Activated T-cell treated with anti-CD3 and anti-CD28 coated beads, Interleukin-2, amount 50 U/mL, for 4 hours (primary cell): ENCODE measurements around the gene GPS1. TPM values are rescaled to one million over a fixed set of nuclear protein-coding genes. Genes with fewer than 3 reads are reported as not detected.
A peak's percentile ranks its signal among the peaks of the same experiment; 100 is the strongest.

Experiments used
- ATAC-seq, 2 donors: fragments of 200-7000 bp; cut with Tn5 transposase; one replicate each; pipeline ENCODE4 v1.10.0; 2021
- DNase-seq: peaks from one replicate; pipeline ENCODE4 v3.0.0-alpha.2; 2020
- H3K27me3 Mint-ChIP-seq: one replicate; pipeline ENCODE4 v1.8.0; 2021; ENCODE audit warnings: low read depth, mixed read lengths
- H3K36me3 Mint-ChIP-seq: one replicate; pipeline ENCODE4 v1.8.0; 2022; ENCODE audit warnings: mixed read lengths; ENCODE audit not compliant: insufficient read depth
- H3K4me1 Mint-ChIP-seq: one replicate; pipeline ENCODE4 v1.8.0; 2021; ENCODE audit warnings: low read depth, mixed read lengths
- H3K4me3 Mint-ChIP-seq: one replicate; pipeline ENCODE4 v1.8.0; 2021; ENCODE audit warnings: mild to moderate bottlenecking, moderate library complexity, mixed read lengths
- H3K9me3 Mint-ChIP-seq: one replicate; pipeline ENCODE4 v1.8.0; 2021; ENCODE audit warnings: mixed read lengths
- total RNA-seq, 3 donors: library from RNA; stranded (reverse); gene quantifications; one replicate each; pipeline ENCODE4 v1.2.1, GENCODE V29; 2021

The GPS1 gene
- 100 to 1,000 TPM; 172 to 183 (median 177) TPM for total RNA-seq

GRCh38 chr17:82051776-82052637, at the start of gene GPS1, which contains the start of gene RFNG:
TSS of gene GPS1 (plus strand) at chr17:82051898. CDS start at chr17:82051932, 34 bp downstream.
TSS of gene RFNG (minus strand) at chr17:82051811. CDS start at chr17:82051766, 45 bp downstream.
- H3K27me3 Mint-ChIP-seq: no peaks in the 10 kb centered on the region
- ATAC-seq (peak; percentile 91), DNase-seq (peak; percentile 81)
- H3K4me1 Mint-ChIP-seq: peaks cover 12% of the 10 kb centered on the region
- H3K9me3 Mint-ChIP-seq: no peaks in the 10 kb centered on the region
- H3K4me3 Mint-ChIP-seq: peak within 1 kb of the TSS; percentile 86
- peaks cover 6% of the 10 kb centered on the region for H3K36me3 Mint-ChIP-seq

GRCh38 chr17:82003411-82004381, 48.0 kb upstream of the GPS1 start:
- H3K9me3 Mint-ChIP-seq: no peaks in the 10 kb centered on the region
- no peak overlapping the region for H3K4me3 Mint-ChIP-seq
- peak; percentile 65 to 83 for ATAC-seq
- DNase-seq: no peak
- H3K36me3 Mint-ChIP-seq: no peaks in the 10 kb centered on the region
- H3K4me1 Mint-ChIP-seq: no peaks in the 10 kb centered on the region
- H3K27me3 Mint-ChIP-seq: no peaks in the 10 kb centered on the region

GRCh38 chr17:82004517-82005455, 46.9 kb upstream of the GPS1 start:
- ATAC-seq (no peak), DNase-seq (no peak)
- Mint-ChIP-seq H3K4me1 (no peaks in the 10 kb centered on the region), H3K36me3 (no peaks in the 10 kb centered on the region), H3K9me3 (no peaks in the 10 kb centered on the region), H3K27me3 (no peaks in the 10 kb centered on the region), H3K4me3 (no peak overlapping the region)

DNA sequence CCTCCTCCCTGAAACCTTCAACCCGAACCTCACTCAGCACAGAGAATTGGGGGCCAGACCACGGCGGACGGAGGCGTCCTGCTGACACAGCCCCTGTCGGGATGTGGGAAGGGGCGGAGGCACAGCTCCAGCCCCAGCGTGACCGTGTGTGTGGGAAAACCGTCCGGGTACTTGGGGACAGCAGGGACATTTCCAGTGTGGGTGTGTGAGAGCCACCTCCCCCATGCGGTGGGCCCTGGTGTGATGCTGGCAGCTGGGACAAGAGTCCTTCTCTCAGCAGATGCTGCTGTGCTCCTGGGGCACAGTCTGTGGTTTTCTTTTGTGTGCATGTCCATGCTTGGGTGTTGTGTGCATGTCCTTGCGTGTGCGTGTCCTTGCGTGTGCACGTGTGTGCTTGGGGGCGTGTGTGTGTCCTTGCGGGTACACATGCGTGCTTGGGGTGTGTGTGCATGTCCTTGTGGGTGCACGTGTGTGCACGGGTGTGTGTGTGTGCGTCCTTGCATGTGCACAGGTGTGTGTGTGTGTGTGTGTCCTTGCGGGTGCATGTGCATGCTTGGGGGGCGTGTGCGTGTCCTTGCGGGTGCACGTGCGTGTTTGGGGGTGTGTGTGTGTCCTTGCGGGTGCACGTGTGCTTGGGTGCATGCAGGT, 45.9 kb upstream of the GPS1 start:
- Mint-ChIP-seq H3K4me3 (no peak overlapping the region), H3K36me3 (no peaks in the 10 kb centered on the region), H3K4me1 (no peaks in the 10 kb centered on the region), H3K27me3 (no peaks in the 10 kb centered on the region), H3K9me3 (no peaks in the 10 kb centered on the region)
- DNase-seq (no peak), ATAC-seq (no peak)

- Mint-ChIP-seq H3K4me1 (no peaks in the 10 kb centered on the region), H3K9me3 (no peaks in the 10 kb centered on the region), H3K4me3 (no peak overlapping the region), H3K36me3 (no peaks in the 10 kb centered on the region), H3K27me3 (no peaks in the 10 kb centered on the region)
- ATAC-seq: no peak
- DNase-seq: no peak
These were observed 45.0 kb upstream of the GPS1 start for GRCh38 chr17:82006468-82007227.

GRCh38 chr17:82007228-82007494, 44.5 kb upstream of the GPS1 start:
- H3K27me3 Mint-ChIP-seq: no peaks in the 10 kb centered on the region
- H3K4me1 Mint-ChIP-seq: no peaks in the 10 kb centered on the region
- no peaks in the 10 kb centered on the region for H3K9me3 Mint-ChIP-seq
- DNase-seq (no peak), ATAC-seq (no peak)
- no peak overlapping the region for H3K4me3 Mint-ChIP-seq
- H3K36me3 Mint-ChIP-seq: no peaks in the 10 kb centered on the region

GRCh38 chr17:82007495-82008257, 44.0 kb upstream of the GPS1 start:
- no peak for DNase-seq
- Mint-ChIP-seq H3K4me3 (no peak overlapping the region), H3K9me3 (no peaks in the 10 kb centered on the region), H3K27me3 (no peaks in the 10 kb centered on the region), H3K36me3 (no peaks in the 10 kb centered on the region), H3K4me1 (no peaks in the 10 kb centered on the region)
- ATAC-seq: no peak

GRCh38 chr17:82008258-82008940, 43.3 kb upstream of the GPS1 start:
- Mint-ChIP-seq H3K9me3 (no peaks in the 10 kb centered on the region), H3K36me3 (no peaks in the 10 kb centered on the region), H3K27me3 (no peaks in the 10 kb centered on the region), H3K4me1 (no peaks in the 10 kb centered on the region), H3K4me3 (no peak overlapping the region)
- ATAC-seq (no peak), DNase-seq (no peak)

DNA sequence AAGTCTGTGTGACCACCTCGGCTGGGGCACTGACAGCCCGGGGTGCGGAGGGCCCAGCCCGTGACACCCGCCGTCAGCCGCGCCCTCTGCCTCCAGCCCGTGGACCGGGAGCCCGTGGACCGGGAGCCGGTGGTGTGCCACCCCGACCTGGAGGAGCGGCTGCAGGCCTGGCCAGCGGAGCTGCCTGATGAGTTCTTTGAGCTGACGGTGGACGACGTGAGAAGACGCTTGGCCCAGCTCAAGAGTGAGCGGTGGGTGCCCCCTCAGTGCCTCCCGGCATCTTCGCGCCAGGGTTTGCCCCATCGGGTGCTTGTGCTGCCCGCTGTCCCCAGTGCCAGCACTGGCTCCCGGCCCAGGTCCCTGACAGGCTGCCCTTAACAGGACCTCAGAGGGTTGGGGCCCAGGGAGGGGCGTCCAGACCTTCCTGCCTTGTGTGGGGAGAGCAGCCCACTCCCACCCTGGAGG, 42.7 kb upstream of the GPS1 start:
- Mint-ChIP-seq H3K36me3 (no peaks in the 10 kb centered on the region), H3K9me3 (no peaks in the 10 kb centered on the region), H3K4me3 (no peak overlapping the region), H3K27me3 (no peaks in the 10 kb centered on the region), H3K4me1 (no peaks in the 10 kb centered on the region)
- no peak for DNase-seq
- no peak for ATAC-seq

GRCh38 chr17:82009413-82009812, 42.3 kb upstream of the GPS1 start:
- H3K27me3 Mint-ChIP-seq: no peaks in the 10 kb centered on the region
- no peak for ATAC-seq
- no peak for DNase-seq
- H3K4me3 Mint-ChIP-seq: no peak overlapping the region
- no peaks in the 10 kb centered on the region for H3K9me3 Mint-ChIP-seq
- no peaks in the 10 kb centered on the region for H3K36me3 Mint-ChIP-seq
- H3K4me1 Mint-ChIP-seq: no peaks in the 10 kb centered on the region

GRCh38 chr17:82010575-82011525, 40.8 kb upstream of the GPS1 start:
- ATAC-seq: no peak
- Mint-ChIP-seq H3K4me3 (no peak overlapping the region), H3K36me3 (no peaks in the 10 kb centered on the region), H3K27me3 (no peaks in the 10 kb centered on the region), H3K4me1 (no peaks in the 10 kb centered on the region), H3K9me3 (no peaks in the 10 kb centered on the region)
- no peak for DNase-seq
